Glutamatergic neuron (in vitro differentiated cells): ENCODE data around the gene ARHGAP1. TPM values are rescaled to one million over a fixed set of nuclear protein-coding genes. Genes with fewer than 3 reads are reported as not detected.
"Not testable (repeated sequence)": the region's sequence is repeated elsewhere in the genome, so short reads cannot be mapped to it uniquely, and the experiment has no call there.

Source experiments
- DNase-seq: peaks from one replicate; pipeline ENCODE4 v3.0.0; 2022
- H3K27ac Mint-ChIP-seq: one replicate; pipeline ENCODE4 v1.8.0; 2020; ENCODE audit warnings: mild to moderate bottlenecking, mixed read lengths, inconsistent platforms; ENCODE audit not compliant: unreplicated experiment
- H3K27me3 Mint-ChIP-seq: one replicate; pipeline ENCODE4 v1.8.0; 2020; ENCODE audit warnings: mild to moderate bottlenecking, moderate library complexity, mixed read lengths, inconsistent platforms; ENCODE audit not compliant: unreplicated experiment
- H3K36me3 Mint-ChIP-seq: one replicate; pipeline ENCODE4 v1.8.0; 2020; ENCODE audit warnings: mild to moderate bottlenecking, mixed read lengths, inconsistent platforms; ENCODE audit not compliant: unreplicated experiment
- H3K4me1 Mint-ChIP-seq: one replicate; pipeline ENCODE4 v1.8.0; 2020; ENCODE audit warnings: mild to moderate bottlenecking, low read depth, mixed read lengths, inconsistent platforms; ENCODE audit not compliant: unreplicated experiment
- H3K4me3 Mint-ChIP-seq: one replicate; pipeline ENCODE4 v1.8.0; 2020; ENCODE audit warnings: mild to moderate bottlenecking, mixed read lengths, inconsistent platforms; ENCODE audit not compliant: unreplicated experiment
- H3K9me3 Mint-ChIP-seq: one replicate; pipeline ENCODE4 v1.8.0; 2020; ENCODE audit warnings: mild to moderate bottlenecking, moderate library complexity, mixed read lengths, inconsistent platforms; ENCODE audit not compliant: unreplicated experiment
- CTCF ChIP-seq: fragments of 200-600 bp; sonication (generic); IDR thresholded peaks from one replicate; pipeline ENCODE4 v1.5.0; 2021; ENCODE audit not compliant: partially characterized antibody, unreplicated experiment
- total RNA-seq: library from RNA; stranded (reverse); fragmentation: NEBNext Ultra II Directional; extraction: Animal tissue kit (Norgen Biotek cat#: 25700); gene quantifications from one replicate; pipeline ENCODE4 v1.2.1, GENCODE V29; 2021; ENCODE audit not compliant: unreplicated experiment

ARHGAP1 gene
- total RNA-seq, 1 donor from 2014 or later = 38.4 TPM

DNA sequence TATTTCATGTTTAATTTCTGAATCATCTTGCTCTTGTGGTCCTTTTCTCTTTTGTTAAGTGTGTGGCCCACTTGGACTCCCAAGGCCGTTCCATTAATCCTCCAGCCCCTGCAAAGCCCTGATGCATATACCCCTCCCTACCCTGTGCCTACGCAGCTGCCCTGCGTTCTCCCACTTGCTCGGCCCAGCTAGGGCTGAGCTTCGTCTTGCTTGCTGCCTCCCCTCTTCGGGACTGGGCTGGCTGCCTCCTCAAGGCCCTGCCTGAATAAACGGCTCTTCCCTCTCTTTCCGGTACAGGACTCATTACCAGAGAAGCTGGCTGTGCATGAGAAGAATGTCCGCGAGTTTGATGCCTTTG, 28.5 kb downstream of the ARHGAP1 start:
- Mint-ChIP-seq H3K27me3 (peaks cover 11% of the 10 kb centered on the region), H3K36me3 (peaks cover 13% of the 10 kb centered on the region), H3K4me1 (peaks cover 21% of the 10 kb centered on the region), H3K9me3 (peaks cover 20% of the 10 kb centered on the region), H3K27ac (peak overlapping the region; percentile 95), H3K4me3 (peak overlapping the region; percentile 47)
- TF ChIP-seq CTCF = no peak
- no peak for DNase-seq

- H3K36me3 Mint-ChIP-seq = peaks cover 13% of the 10 kb centered on the region
- DNase-seq = not testable (repeated sequence)
Measured at GRCh38 chr11:46670521-46670920, 29.9 kb downstream of the ARHGAP1 start.

GRCh38 chr11:46669711-46670139, 30.7 kb downstream of the ARHGAP1 start:
- Mint-ChIP-seq H3K4me1 (peaks cover 22% of the 10 kb centered on the region), H3K27me3 (peaks cover 11% of the 10 kb centered on the region), H3K4me3 (no peak overlapping the region), H3K9me3 (peaks cover 15% of the 10 kb centered on the region), H3K36me3 (peaks cover 13% of the 10 kb centered on the region), H3K27ac (no peak overlapping the region)
- DNase-seq = no peak
- peak; percentile 10 for TF ChIP-seq CTCF

More at GRCh38 chr11:46670521-46670920, 29.9 kb downstream of the ARHGAP1 start:
- H3K27ac Mint-ChIP-seq, H3K4me3 Mint-ChIP-seq: not testable (repeated sequence)
- Mint-ChIP-seq H3K4me1 (peaks cover 22% of the 10 kb centered on the region), H3K27me3 (peaks cover 11% of the 10 kb centered on the region), H3K9me3 (peaks cover 15% of the 10 kb centered on the region)

GRCh38 chr11:46668480-46669085, 31.8 kb downstream of the ARHGAP1 start:
- Mint-ChIP-seq H3K36me3 (peaks cover 13% of the 10 kb centered on the region), H3K27me3 (peaks cover 11% of the 10 kb centered on the region), H3K4me1 (peaks cover 15% of the 10 kb centered on the region), H3K27ac (no peak overlapping the region), H3K4me3 (no peak overlapping the region), H3K9me3 (peaks cover 15% of the 10 kb centered on the region)
- TF ChIP-seq CTCF = no peak
- no peak for DNase-seq

GRCh38 chr11:46667043-46667481, 33.4 kb downstream of the ARHGAP1 start:
- Mint-ChIP-seq H3K36me3 (peaks cover 5% of the 10 kb centered on the region), H3K4me3 (no peak overlapping the region), H3K27me3 (peaks cover 4% of the 10 kb centered on the region), H3K4me1 (peaks cover 11% of the 10 kb centered on the region), H3K27ac (peak overlapping the region; percentile 45), H3K9me3 (peaks cover 6% of the 10 kb centered on the region)
- no peak for DNase-seq
- TF ChIP-seq CTCF = no peak
